Coronary artery (tissue), 2 donors: ENCODE results near the gene KCNRG.

Experiments used
- DNase-seq: peaks from one replicate; pipeline ENCODE4 v3.0.0-alpha.2; 2017; ENCODE audit warnings: low spot score
- H3K27ac ChIP-seq, 2 donors: fragments of 200-600 bp; sonication (generic); one replicate each; pipeline ENCODE4 v1.5.1; 2016 to 2019
- H3K4me3 ChIP-seq: fragments of 200-600 bp; sonication (generic); 2 replicates; pipeline ENCODE4 v1.5.1; 2016; ENCODE audit warnings: mild to moderate bottlenecking, moderate library complexity
- CTCF ChIP-seq: fragments of 200-600 bp; sonication (generic); IDR thresholded peaks from one replicate; pipeline ENCODE4 v1.5.1; 2019; ENCODE audit warnings: antibody characterized with exemption

Gene KCNRG

GRCh38 chr13:50015258-50015657 is at the start of gene KCNRG:
Gene KCNRG (plus strand): TSS chr13:50015444. CDS start chr13:50015494, 50 bp downstream.
- Histone ChIP-seq H3K27ac (peak within 1 kb of the TSS; percentile 33 to 55), H3K4me3 (no peak within 1 kb of the TSS)
- no peak for TF ChIP-seq CTCF
- DNase-seq: no peak

GRCh38 chr13:49967456-49967855 is 47.8 kb upstream of the KCNRG start:
- DNase-seq: no peak
- TF ChIP-seq CTCF: no peak
- Histone ChIP-seq H3K4me3 (no peak overlapping the region), H3K27ac (no peak overlapping the region)

GRCh38 chr13:49972709-49973108 is 42.5 kb upstream of the KCNRG start:
- TF ChIP-seq CTCF: no peak
- DNase-seq: no peak
- no peak overlapping the region for H3K27ac ChIP-seq
- no peak overlapping the region for H3K4me3 ChIP-seq

GRCh38 chr13:49975826-49976225 is 39.4 kb upstream of the KCNRG start:
- no peak for TF ChIP-seq CTCF
- H3K27ac ChIP-seq: no peak overlapping the region
- DNase-seq: no peak
- H3K4me3 ChIP-seq: no peak overlapping the region

GRCh38 chr13:49976314-49977258 is 38.7 kb upstream of the KCNRG start:
- no peak for DNase-seq
- no peak overlapping the region for H3K4me3 ChIP-seq
- TF ChIP-seq CTCF: peak; percentile 78
- H3K27ac ChIP-seq: no peak overlapping the region

- H3K27ac ChIP-seq: no peak overlapping the region
- no peak for TF ChIP-seq CTCF
- H3K4me3 ChIP-seq: no peak overlapping the region
- DNase-seq: no peak
These were observed 37.3 kb upstream of the KCNRG start for GRCh38 chr13:49977992-49978391.

GRCh38 chr13:49980266-49980665 is 35.0 kb upstream of the KCNRG start:
- DNase-seq: no peak
- no peak overlapping the region for H3K4me3 ChIP-seq
- no peak overlapping the region for H3K27ac ChIP-seq
- no peak for TF ChIP-seq CTCF
